GM06990 (cell line): Measurements from ENCODE around the gene LIPC.

Experiments
- DNase-seq: peaks from one replicate; pipeline ENCODE4 v3.0.0-alpha.2; 2011; ENCODE audit not compliant: insufficient read length; ENCODE audit errors: extremely low read depth
- H3K27me3 ChIP-seq: replicated peaks from 2 replicates; pipeline ENCODE4 v1.6.0; 2011; ENCODE audit warnings: low read length; ENCODE audit not compliant: control insufficient read depth, insufficient read depth
- H3K36me3 ChIP-seq: 2 replicates; pipeline ENCODE4 v1.5.1; 2011; ENCODE audit warnings: low read length; ENCODE audit not compliant: control insufficient read depth, insufficient read depth
- H3K4me3 ChIP-seq: replicated peaks from 2 replicates; pipeline ENCODE4 v1.5.1; 2011; ENCODE audit warnings: low read depth, mild to moderate bottlenecking, control low read depth, low read length
- CTCF ChIP-seq: IDR thresholded peaks from 2 replicates; pipeline ENCODE4 v1.5.1; 2011; ENCODE audit warnings: low read length, control low read depth, mild to moderate bottlenecking, inconsistent platforms; ENCODE audit not compliant: insufficient read depth, poor library complexity, severe bottlenecking

Gene LIPC

GRCh38 chr15:58575045-58575786 lies 143.4 kb downstream of the LIPC start:
- Histone ChIP-seq H3K4me3 (no peak overlapping the region), H3K36me3 (no peaks in the 10 kb centered on the region), H3K27me3 (no peaks in the 10 kb centered on the region)
- TF ChIP-seq CTCF = no peak
- no peak for DNase-seq

- no peak for DNase-seq
- H3K36me3 ChIP-seq = no peaks in the 10 kb centered on the region
- H3K27me3 ChIP-seq = no peaks in the 10 kb centered on the region
- H3K4me3 ChIP-seq = no peak overlapping the region
- TF ChIP-seq CTCF = no peak
Measured at GRCh38 chr15:58576657-58577056, 144.9 kb downstream of the LIPC start.

GRCh38 chr15:58582160-58582559 lies 150.4 kb downstream of the LIPC start:
- H3K4me3 ChIP-seq = no peak overlapping the region
- H3K27me3 ChIP-seq = no peaks in the 10 kb centered on the region
- no peak for DNase-seq
- no peak for TF ChIP-seq CTCF
- H3K36me3 ChIP-seq = no peaks in the 10 kb centered on the region

- no peaks in the 10 kb centered on the region for H3K27me3 ChIP-seq
- TF ChIP-seq CTCF = no peak
- no peak for DNase-seq
- H3K36me3 ChIP-seq = no peaks in the 10 kb centered on the region
- H3K4me3 ChIP-seq = no peak overlapping the region
Measured at GRCh38 chr15:58583171-58583908, 151.5 kb downstream of the LIPC start.

GRCh38 chr15:58584789-58585461 lies 153.1 kb downstream of the LIPC start:
- TF ChIP-seq CTCF = no peak
- DNase-seq = no peak
- Histone ChIP-seq H3K27me3 (no peaks in the 10 kb centered on the region), H3K36me3 (no peaks in the 10 kb centered on the region), H3K4me3 (no peak overlapping the region)
